ENCODE results near the gene OCA2.

Gene OCA2

GRCh38 chr15:27985099-27985498 lies 114.0 kb downstream of the OCA2 start:
- no peak overlapping the region for H3K4ac ChIP-seq (ENCODE audit: low read depth, low read length)
- H3K4me1 ChIP-seq (ENCODE audit: control insufficient read depth in 1 of 2, insufficient read depth in 2 of 2, low read length in 2 of 2), result peaks cover 0 to 3% of the 10 kb centered on the region in 2 experiments
- H3K79me1 ChIP-seq (ENCODE audit: low read length), result no peaks in the 10 kb centered on the region
- H3K9ac ChIP-seq (ENCODE audit: low read length), result no peak overlapping the region
- no peak overlapping the region for H3K18ac ChIP-seq (ENCODE audit: low read length)
- no peaks in the 10 kb centered on the region for H3K36me3 ChIP-seq (ENCODE audit: control insufficient read depth in 1 of 2, insufficient read depth in 2 of 2, low read length in 2 of 2)
- H2BK5ac ChIP-seq (ENCODE audit: low read depth, low read length, poor library complexity), result no peak overlapping the region
- no peak overlapping the region for H2BK120ac ChIP-seq (ENCODE audit: insufficient read depth, low read length, poor library complexity)
- H3K4me2 ChIP-seq (ENCODE audit: low read length), result no peak overlapping the region
- WGBS (ENCODE audit: extremely low coverage, insufficient coverage, insufficient read length), result no CpG with 5 or more reads among the region's 13 CpGs
- no peak overlapping the region for H2AFZ ChIP-seq (ENCODE audit: insufficient read depth, low read length, poor library complexity)
- H3K23ac ChIP-seq (ENCODE audit: low read length), result no peak overlapping the region
- no peak overlapping the region for H3K27ac ChIP-seq (ENCODE audit: low read depth, low read length)
- no peak overlapping the region for H2BK12ac ChIP-seq (ENCODE audit: low read length)
- H2AK5ac ChIP-seq (ENCODE audit: low read length), result no peak overlapping the region
- no peaks in the 10 kb centered on the region for H3K79me2 ChIP-seq (ENCODE audit: control insufficient read depth, insufficient read depth, low read length, poor library complexity)
- H3K4me3 ChIP-seq (ENCODE audit: low read depth, low read length), result no peak overlapping the region
- H4K12ac ChIP-seq (ENCODE audit: low read depth, low read length), result no peak overlapping the region
- peaks cover 2% of the 10 kb centered on the region for H3K9me3 ChIP-seq (ENCODE audit: insufficient read depth, low read depth, low read length)
- no peak overlapping the region for H3K14ac ChIP-seq (ENCODE audit: low read length)
- no peak for DNase-seq
- no peak overlapping the region for H4K8ac ChIP-seq (ENCODE audit: low read depth, low read length)
- H4K91ac ChIP-seq (ENCODE audit: low read depth, low read length), result no peak overlapping the region
- no peaks in the 10 kb centered on the region for H3K27me3 ChIP-seq (ENCODE audit: insufficient read depth, low read length)

GRCh38 chr15:27983496-27983895 lies 115.6 kb downstream of the OCA2 start:
- no peak overlapping the region for H2BK12ac ChIP-seq (ENCODE audit: low read length)
- no peaks in the 10 kb centered on the region for H3K79me1 ChIP-seq (ENCODE audit: low read length)
- H4K12ac ChIP-seq (ENCODE audit: low read depth, low read length), result no peak overlapping the region
- no peak overlapping the region for H2AK5ac ChIP-seq (ENCODE audit: low read length)
- no peak overlapping the region for H3K4ac ChIP-seq (ENCODE audit: low read depth, low read length)
- H3K36me3 ChIP-seq (ENCODE audit: control insufficient read depth in 1 of 2, insufficient read depth in 2 of 2, low read length in 2 of 2), result no peaks in the 10 kb centered on the region
- no peaks in the 10 kb centered on the region for H3K79me2 ChIP-seq (ENCODE audit: control insufficient read depth, insufficient read depth, low read length, poor library complexity)
- H3K4me1 ChIP-seq (ENCODE audit: control insufficient read depth in 1 of 2, insufficient read depth in 2 of 2, low read length in 2 of 2), result peaks cover 0 to 3% of the 10 kb centered on the region in 2 experiments
- no peak overlapping the region for H3K14ac ChIP-seq (ENCODE audit: low read length)
- H3K23ac ChIP-seq (ENCODE audit: low read length), result no peak overlapping the region
- no peak overlapping the region for H3K4me2 ChIP-seq (ENCODE audit: low read length)
- no peak overlapping the region for H2AFZ ChIP-seq (ENCODE audit: insufficient read depth, low read length, poor library complexity)
- H3K27me3 ChIP-seq (ENCODE audit: insufficient read depth, low read length), result no peaks in the 10 kb centered on the region
- DNase-seq, result no peak
- no peak overlapping the region for H2BK5ac ChIP-seq (ENCODE audit: low read depth, low read length, poor library complexity)
- H3K4me3 ChIP-seq (ENCODE audit: low read depth, low read length), result no peak overlapping the region
- no peak overlapping the region for H3K9ac ChIP-seq (ENCODE audit: low read length)
- no peak overlapping the region for H3K27ac ChIP-seq (ENCODE audit: low read depth, low read length)
- H3K9me3 ChIP-seq (ENCODE audit: insufficient read depth, low read depth, low read length), result no peaks in the 10 kb centered on the region
- no CpG with 5 or more reads among the region's 9 CpGs for WGBS (ENCODE audit: extremely low coverage, insufficient coverage, insufficient read length)
- H2BK120ac ChIP-seq (ENCODE audit: insufficient read depth, low read length, poor library complexity), result no peak overlapping the region
- H4K8ac ChIP-seq (ENCODE audit: low read depth, low read length), result no peak overlapping the region
- no peak overlapping the region for H4K91ac ChIP-seq (ENCODE audit: low read depth, low read length)
- no peak overlapping the region for H3K18ac ChIP-seq (ENCODE audit: low read length)

GRCh38 chr15:27977696-27978095 lies 121.4 kb downstream of the OCA2 start:
- Histone ChIP-seq H3K4me1 (ENCODE audit: control insufficient read depth in 1 of 2, insufficient read depth in 2 of 2, low read length in 2 of 2) (no peaks in the 10 kb centered on the region), H3K27me3 (ENCODE audit: insufficient read depth, low read length) (no peaks in the 10 kb centered on the region), H3K4me2 (ENCODE audit: low read length) (no peak overlapping the region), H4K8ac (ENCODE audit: low read depth, low read length) (no peak overlapping the region), H2BK5ac (ENCODE audit: low read depth, low read length, poor library complexity) (no peak overlapping the region), H3K79me1 (ENCODE audit: low read length) (no peaks in the 10 kb centered on the region), H2AFZ (ENCODE audit: insufficient read depth, low read length, poor library complexity) (no peak overlapping the region), H4K12ac (ENCODE audit: low read depth, low read length) (no peak overlapping the region), H3K23ac (ENCODE audit: low read length) (no peak overlapping the region), H2BK12ac (ENCODE audit: low read length) (no peak overlapping the region), H3K9me3 (ENCODE audit: insufficient read depth, low read depth, low read length) (no peaks in the 10 kb centered on the region), H3K4ac (ENCODE audit: low read depth, low read length) (no peak overlapping the region), H3K27ac (ENCODE audit: low read depth, low read length) (no peak overlapping the region), H3K79me2 (ENCODE audit: control insufficient read depth, insufficient read depth, low read length, poor library complexity) (no peaks in the 10 kb centered on the region), H4K91ac (ENCODE audit: low read depth, low read length) (no peak overlapping the region), H3K9ac (ENCODE audit: low read length) (no peak overlapping the region), H3K4me3 (ENCODE audit: low read depth, low read length) (no peak overlapping the region), H3K18ac (ENCODE audit: low read length) (no peak overlapping the region), H2BK120ac (ENCODE audit: insufficient read depth, low read length, poor library complexity) (no peak overlapping the region), H3K36me3 (ENCODE audit: control insufficient read depth in 1 of 2, insufficient read depth in 2 of 2, low read length in 2 of 2) (no peaks in the 10 kb centered on the region), H3K14ac (ENCODE audit: low read length) (no peak overlapping the region), H2AK5ac (ENCODE audit: low read length) (no peak overlapping the region)
- DNase-seq, result no peak
- no CpG with 5 or more reads among the region's 4 CpGs for WGBS (ENCODE audit: extremely low coverage, insufficient coverage, insufficient read length)

GRCh38 chr15:27973886-27974285 lies 125.2 kb downstream of the OCA2 start:
- H3K9me3 ChIP-seq (ENCODE audit: insufficient read depth, low read depth, low read length), result peaks cover 4% of the 10 kb centered on the region
- no peak overlapping the region for H4K12ac ChIP-seq (ENCODE audit: low read depth, low read length)
- DNase-seq, result no peak
- H3K9ac ChIP-seq (ENCODE audit: low read length), result no peak overlapping the region
- H3K79me2 ChIP-seq (ENCODE audit: control insufficient read depth, insufficient read depth, low read length, poor library complexity), result no peaks in the 10 kb centered on the region
- H2AK5ac ChIP-seq (ENCODE audit: low read length), result no peak overlapping the region
- H3K36me3 ChIP-seq (ENCODE audit: control insufficient read depth in 1 of 2, insufficient read depth in 2 of 2, low read length in 2 of 2), result no peaks in the 10 kb centered on the region
- H2BK12ac ChIP-seq (ENCODE audit: low read length), result no peak overlapping the region
- H3K4me3 ChIP-seq (ENCODE audit: low read depth, low read length), result no peak overlapping the region
- no peaks in the 10 kb centered on the region for H3K27me3 ChIP-seq (ENCODE audit: insufficient read depth, low read length)
- no peak overlapping the region for H3K4me2 ChIP-seq (ENCODE audit: low read length)
- H3K18ac ChIP-seq (ENCODE audit: low read length), result no peak overlapping the region
- H2BK120ac ChIP-seq (ENCODE audit: insufficient read depth, low read length, poor library complexity), result no peak overlapping the region
- no peak overlapping the region for H3K27ac ChIP-seq (ENCODE audit: low read depth, low read length)
- H3K79me1 ChIP-seq (ENCODE audit: low read length), result no peaks in the 10 kb centered on the region
- no peak overlapping the region for H3K14ac ChIP-seq (ENCODE audit: low read length)
- no peak overlapping the region for H2AFZ ChIP-seq (ENCODE audit: insufficient read depth, low read length, poor library complexity)
- no peaks in the 10 kb centered on the region for H3K4me1 ChIP-seq (ENCODE audit: control insufficient read depth in 1 of 2, insufficient read depth in 2 of 2, low read length in 2 of 2)
- no peak overlapping the region for H4K91ac ChIP-seq (ENCODE audit: low read depth, low read length)
- no peak overlapping the region for H3K23ac ChIP-seq (ENCODE audit: low read length)
- no peak overlapping the region for H4K8ac ChIP-seq (ENCODE audit: low read depth, low read length)
- H2BK5ac ChIP-seq (ENCODE audit: low read depth, low read length, poor library complexity), result no peak overlapping the region
- no peak overlapping the region for H3K4ac ChIP-seq (ENCODE audit: low read depth, low read length)

Measured in trophoblast cell (in vitro differentiated cells and primary cell).